LNCAP (cell line): ENCODE results near the gene TBX6.

ENCODE experiments used
- CTCF ChIP-seq: fragments of 450-650 bp; IDR thresholded peaks from 2 replicates; pipeline ENCODE4 v1.5.1; 2017; ENCODE audit warnings: mild to moderate bottlenecking

TBX6 gene

GRCh38 chr16:30092373-30093010 is 768 bp upstream of the TBX6 start:
- no peak for TF ChIP-seq CTCF

GRCh38 chr16:30090610-30091331 is 953 bp downstream of the TBX6 start:
- no peak for TF ChIP-seq CTCF

- no peak for TF ChIP-seq CTCF
Measured at GRCh38 chr16:30088832-30089624, 2.7 kb downstream of the TBX6 start.

GRCh38 chr16:30088237-30088831 is 3.4 kb downstream of the TBX6 start:
- no peak for TF ChIP-seq CTCF

GRCh38 chr16:30087181-30087898 is 4.4 kb downstream of the TBX6 start:
- TF ChIP-seq CTCF = no peak

GRCh38 chr16:30086291-30087140 is 5.2 kb downstream of the TBX6 start:
- no peak for TF ChIP-seq CTCF
